Gastroesophageal sphincter (tissue), 3 donors: ENCODE measurements around the gene RNF224.

Experiments
- EP300 ChIP-seq: sonication (generic); formaldehyde crosslinking; IDR thresholded peaks from one replicate; pipeline ENCODE4 v1.6.1; 2017; ENCODE audit warnings: antibody characterized with exemption, mild to moderate bottlenecking
- POLR2A ChIP-seq, 2 donors: fragments of 450-650 bp; IDR thresholded peaks; one replicate each; pipeline ENCODE4 v1.6.1; 2017; ENCODE audit warnings: antibody characterized with exemption in 2 of 2, mild to moderate bottlenecking in 2 of 2, moderate library complexity in 1 of 2
- POLR2AphosphoS5 ChIP-seq: sonication (generic); formaldehyde crosslinking; IDR thresholded peaks from one replicate; pipeline ENCODE4 v1.6.1; 2017; ENCODE audit warnings: antibody characterized with exemption
- TF ChIP-seq, protein P1 (sequence below), 4 experiments: fragments of 200-600 bp in 2 of 4; fragments of 450-650 bp in 2 of 4; sonication (generic) in 1 of 4; IDR thresholded peaks; one replicate each; pipeline ENCODE4 v1.5.1; 2017 to 2019; ENCODE audit warnings: antibody characterized with exemption in 4 of 4, mild to moderate bottlenecking in 2 of 4, moderate library complexity in 2 of 4

DNA sequence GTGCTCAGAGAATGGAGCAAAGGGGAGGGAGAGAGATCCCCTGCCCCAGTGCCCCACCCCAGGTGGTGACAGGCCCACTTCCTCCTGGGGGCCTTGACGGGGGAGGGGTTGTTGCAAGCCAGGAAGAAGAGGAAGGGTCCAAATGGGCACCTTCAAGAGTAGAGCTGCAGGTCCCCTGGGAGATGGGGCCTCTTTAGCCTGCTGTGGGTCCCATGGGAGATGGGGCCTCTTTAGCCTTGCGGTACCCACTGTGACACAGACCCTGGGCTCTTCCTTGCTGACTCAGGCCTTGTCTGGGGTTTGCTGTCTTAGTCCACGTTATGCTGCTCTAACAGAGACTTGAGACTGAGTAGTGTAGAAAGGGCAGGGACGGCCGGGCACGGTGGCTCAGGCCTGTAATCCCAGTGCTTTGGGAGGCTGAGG, 40.6 kb downstream of the RNF224 start:
- TF ChIP-seq EP300: no peak
- TF ChIP-seq POLR2A (IDR thresholded peaks at IDR 0.05): no peak
- TF ChIP-seq POLR2AphosphoS5: no peak
- TF ChIP-seq, protein P1, sequence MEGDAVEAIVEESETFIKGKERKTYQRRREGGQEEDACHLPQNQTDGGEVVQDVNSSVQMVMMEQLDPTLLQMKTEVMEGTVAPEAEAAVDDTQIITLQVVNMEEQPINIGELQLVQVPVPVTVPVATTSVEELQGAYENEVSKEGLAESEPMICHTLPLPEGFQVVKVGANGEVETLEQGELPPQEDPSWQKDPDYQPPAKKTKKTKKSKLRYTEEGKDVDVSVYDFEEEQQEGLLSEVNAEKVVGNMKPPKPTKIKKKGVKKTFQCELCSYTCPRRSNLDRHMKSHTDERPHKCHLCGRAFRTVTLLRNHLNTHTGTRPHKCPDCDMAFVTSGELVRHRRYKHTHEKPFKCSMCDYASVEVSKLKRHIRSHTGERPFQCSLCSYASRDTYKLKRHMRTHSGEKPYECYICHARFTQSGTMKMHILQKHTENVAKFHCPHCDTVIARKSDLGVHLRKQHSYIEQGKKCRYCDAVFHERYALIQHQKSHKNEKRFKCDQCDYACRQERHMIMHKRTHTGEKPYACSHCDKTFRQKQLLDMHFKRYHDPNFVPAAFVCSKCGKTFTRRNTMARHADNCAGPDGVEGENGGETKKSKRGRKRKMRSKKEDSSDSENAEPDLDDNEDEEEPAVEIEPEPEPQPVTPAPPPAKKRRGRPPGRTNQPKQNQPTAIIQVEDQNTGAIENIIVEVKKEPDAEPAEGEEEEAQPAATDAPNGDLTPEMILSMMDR (IDR thresholded peaks at IDR 0.05): no peak
